Measurements from ENCODE around the gene TSPEAR. TPM values are rescaled to one million over a fixed set of nuclear protein-coding genes. Genes with fewer than 3 reads are reported as not detected.

Gene TSPEAR
- total RNA-seq, 1 experiment from 2014 or later, result not detected

DNA sequence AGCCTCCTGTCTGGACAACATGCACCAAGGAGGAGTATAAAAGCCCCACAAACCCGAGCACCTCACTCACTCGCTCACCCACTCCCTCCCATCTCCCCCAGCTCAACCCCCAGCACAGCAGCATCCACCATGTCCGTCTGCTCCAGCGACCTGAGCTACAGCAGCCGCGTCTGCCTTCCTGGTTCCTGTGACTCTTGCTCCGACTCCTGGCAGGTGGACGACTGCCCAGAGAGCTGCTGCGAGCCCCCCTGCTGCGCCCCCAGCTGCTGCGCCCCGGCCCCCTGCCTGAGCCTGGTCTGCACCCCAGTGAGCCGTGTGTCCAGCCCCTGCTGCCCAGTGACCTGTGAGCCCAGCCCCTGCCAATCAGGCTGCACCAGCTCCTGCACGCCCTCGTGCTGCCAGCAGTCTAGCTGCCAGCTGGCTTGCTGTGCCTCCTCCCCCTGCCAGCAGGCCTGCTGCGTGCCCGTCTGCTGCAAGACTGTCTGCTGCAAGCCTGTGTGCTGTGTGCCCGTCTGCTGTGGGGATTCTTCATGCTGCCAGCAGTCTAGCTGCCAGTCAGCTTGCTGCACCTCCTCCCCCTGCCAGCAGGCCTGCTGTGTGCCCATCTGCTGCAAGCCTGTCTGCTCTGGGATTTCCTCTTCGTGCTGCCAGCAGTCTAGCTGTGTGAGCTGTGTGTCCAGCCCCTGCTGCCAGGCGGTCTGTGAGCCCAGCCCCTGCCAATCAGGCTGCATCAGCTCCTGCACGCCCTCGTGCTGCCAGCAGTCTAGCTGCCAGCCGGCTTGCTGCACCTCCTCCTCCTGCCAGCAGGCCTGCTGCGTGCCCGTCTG lies 137.5 kb downstream of the TSPEAR start, which contains the start of gene KRTAP10-4:
Gene KRTAP10-4, plus strand, starts transcription at position 100 of the 827 bp plus-strand sequence. Its CDS starts 30 bp downstream, at position 130.

GRCh38 chr21:44558695-44559094 lies 152.7 kb downstream of the TSPEAR start, which contains the start of gene KRTAP10-3:
KRTAP10-3 (minus strand) TSS chr21:44558795; CDS start chr21:44558715, 80 bp downstream.

DNA sequence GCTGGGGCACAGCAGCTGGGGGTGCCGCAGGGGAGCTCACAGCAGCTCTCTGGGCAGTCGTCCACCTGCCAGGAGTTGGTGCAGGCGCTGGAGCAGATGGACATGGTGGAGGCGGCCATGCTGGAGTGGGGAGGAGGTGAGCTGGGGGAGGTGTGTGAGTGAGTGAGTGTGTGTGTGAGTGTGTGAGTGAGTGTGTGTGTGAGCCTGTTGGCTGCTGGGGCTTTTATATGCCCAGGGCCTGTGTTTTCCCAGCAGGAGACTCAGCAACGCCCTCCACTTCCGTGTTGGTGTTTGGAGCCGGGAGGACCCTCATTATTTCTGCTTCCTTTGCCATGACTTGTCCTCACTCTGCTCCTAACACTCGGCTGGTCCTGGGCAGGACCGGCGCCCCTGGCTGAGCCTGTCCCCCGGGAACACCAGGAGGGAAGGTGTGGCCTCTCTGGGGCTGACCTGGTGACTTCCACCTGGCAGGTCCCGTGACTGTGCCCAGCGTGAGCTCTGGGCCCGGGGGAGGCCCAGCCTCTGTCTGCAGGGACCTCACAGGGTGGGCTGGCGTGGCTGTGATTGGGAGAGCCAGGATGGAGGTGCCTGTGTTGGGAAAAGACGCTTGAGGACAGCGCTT lies 159.9 kb downstream of the TSPEAR start, which contains the start of gene KRTAP10-2:
Gene KRTAP10-2, minus strand, starts transcription at position 166 of the 622 bp plus-strand sequence. Its CDS starts 47 bp downstream, at position 119.

GRCh38 chr21:44539991-44540666 lies 171.2 kb downstream of the TSPEAR start, which contains the start of gene KRTAP10-1:
KRTAP10-1 (minus strand) TSS chr21:44540195; CDS start chr21:44540150, 45 bp downstream.

DNA sequence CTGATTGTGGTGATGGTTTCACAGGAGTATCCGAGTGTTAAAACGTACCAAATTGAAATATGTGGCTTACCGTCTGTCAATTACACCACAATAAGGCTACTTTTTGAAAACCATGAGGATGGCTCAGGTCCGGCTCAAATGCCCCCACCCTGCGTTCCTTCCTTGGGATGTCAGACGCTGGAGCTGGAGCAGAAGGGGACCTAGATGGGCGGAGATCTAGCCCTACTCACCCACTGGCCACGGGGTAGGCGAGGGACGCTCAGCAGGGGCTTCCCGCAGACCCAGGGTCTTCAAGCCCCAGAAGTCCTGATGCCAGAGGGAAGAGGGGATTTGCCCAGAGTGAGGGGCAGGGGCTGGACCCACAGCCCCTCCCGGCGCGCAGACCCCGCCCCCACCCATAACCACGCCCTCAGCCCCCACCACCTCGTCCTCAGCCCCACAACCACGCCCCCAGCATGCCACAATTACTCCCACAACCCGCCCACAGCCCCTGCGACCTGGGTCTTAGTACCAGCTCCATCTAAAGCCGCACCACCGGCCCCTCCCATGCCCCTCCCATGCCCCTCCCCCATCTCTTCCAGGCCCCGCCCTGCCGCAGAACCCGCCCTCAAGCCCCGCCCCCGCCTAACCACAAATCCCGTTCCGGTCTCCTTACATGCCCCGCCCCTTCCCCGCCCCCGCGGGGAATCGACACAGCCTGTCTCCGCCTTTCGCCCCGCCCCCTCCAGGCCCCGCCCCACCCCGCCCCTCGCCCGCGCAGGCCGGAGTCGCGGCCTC lies 256.4 kb downstream of the TSPEAR start, which contains the start of gene LRRC3:
Gene LRRC3, plus strand, starts transcription at position 764 of the 777 bp plus-strand sequence. CDS start 1,135 bp downstream, outside the sequence.

Other genes starting within 250 kb of the TSPEAR start
- gene KRTAP10-1, start 171.4 kb downstream of the TSPEAR start, total RNA-seq (2022; extraction: Qiagen RNA extraction; ENCODE audit: low read depth), result not detected in 5 replicates
- gene KRTAP10-2, start 160.1 kb downstream of the TSPEAR start, total RNA-seq (2022; extraction: Qiagen RNA extraction; ENCODE audit: low read depth), result not detected in 5 replicates
- gene KRTAP10-3, start 152.8 kb downstream of the TSPEAR start, total RNA-seq (2022; extraction: Qiagen RNA extraction; ENCODE audit: low read depth), result not detected in 5 replicates
- not detected in 5 replicates for gene KRTAP10-4, start 137.8 kb downstream of the TSPEAR start, total RNA-seq (2022; extraction: Qiagen RNA extraction; ENCODE audit: low read depth)
- gene KRTAP10-5, start 131.0 kb downstream of the TSPEAR start, total RNA-seq (2022; extraction: Qiagen RNA extraction; ENCODE audit: low read depth), result not detected in 5 replicates
- not detected in 5 replicates for gene KRTAP10-6, start 119.1 kb downstream of the TSPEAR start, total RNA-seq (2022; extraction: Qiagen RNA extraction; ENCODE audit: low read depth)
- not detected in 5 replicates for gene KRTAP10-7, start 111.0 kb downstream of the TSPEAR start, total RNA-seq (2022; extraction: Qiagen RNA extraction; ENCODE audit: low read depth)
- gene KRTAP10-8, start 99.5 kb downstream of the TSPEAR start, total RNA-seq (2022; extraction: Qiagen RNA extraction; ENCODE audit: low read depth), result not detected in 5 replicates
- gene KRTAP10-9, start 84.5 kb downstream of the TSPEAR start, total RNA-seq (2022; extraction: Qiagen RNA extraction; ENCODE audit: low read depth), result not detected in 5 replicates
- gene KRTAP10-10, start 74.2 kb downstream of the TSPEAR start, total RNA-seq (2022; extraction: Qiagen RNA extraction; ENCODE audit: low read depth), result not detected in 5 replicates
- gene KRTAP10-11, start 65.2 kb downstream of the TSPEAR start, total RNA-seq (2022; extraction: Qiagen RNA extraction; ENCODE audit: low read depth), result not detected in 5 replicates
- not detected in 5 replicates for gene KRTAP12-4, start 56.9 kb downstream of the TSPEAR start, total RNA-seq (2022; extraction: Qiagen RNA extraction; ENCODE audit: low read depth)
- not detected in 5 replicates for gene KRTAP12-3, start 53.6 kb downstream of the TSPEAR start, total RNA-seq (2022; extraction: Qiagen RNA extraction; ENCODE audit: low read depth)
- gene KRTAP12-2, start 44.6 kb downstream of the TSPEAR start, total RNA-seq (2022; extraction: Qiagen RNA extraction; ENCODE audit: low read depth), result not detected in 5 replicates
- not detected in 5 replicates for gene KRTAP12-1, start 29.4 kb downstream of the TSPEAR start, total RNA-seq (2022; extraction: Qiagen RNA extraction; ENCODE audit: low read depth)
- not detected in 5 replicates for gene KRTAP10-12, start 14.4 kb downstream of the TSPEAR start, total RNA-seq (2022; extraction: Qiagen RNA extraction; ENCODE audit: low read depth)
- 29.2 to 37.0 TPM (median 35.4 TPM) in 5 replicates for gene UBE2G2, start 90.2 kb upstream of the TSPEAR start, total RNA-seq (2022; extraction: Qiagen RNA extraction; ENCODE audit: low read depth)
- 43.1 to 72.9 TPM (median 70.5 TPM) in 5 replicates for gene SUMO3, start 106.5 kb upstream of the TSPEAR start, total RNA-seq (2022; extraction: Qiagen RNA extraction; ENCODE audit: low read depth)
- 88.0 to 98.1 TPM (median 96.5 TPM) in 5 replicates for gene PTTG1IP, start 162.1 kb upstream of the TSPEAR start, total RNA-seq (2022; extraction: Qiagen RNA extraction; ENCODE audit: low read depth)
- 0.41 to 1.1 TPM (median 0.61 TPM) in 5 replicates for gene ITGB2, start 209.3 kb upstream of the TSPEAR start, total RNA-seq (2022; extraction: Qiagen RNA extraction; ENCODE audit: low read depth)
- 36.3 to 59.7 TPM (median 59.2 TPM) in 5 replicates for gene SLX9, start 228.5 kb upstream of the TSPEAR start, total RNA-seq (2022; extraction: Qiagen RNA extraction; ENCODE audit: low read depth)